Osteocyte (in vitro differentiated cells): ENCODE data around the gene PRRG3. TPM values are rescaled to one million over a fixed set of nuclear protein-coding genes. Genes with fewer than 3 reads are reported as not detected.

ENCODE experiments used
- DNase-seq: peaks from one replicate; pipeline ENCODE4 v3.0.0; 2021; ENCODE audit warnings: mixed read lengths; ENCODE audit not compliant: unreplicated experiment; ENCODE audit errors: extremely low spot score
- H3K27ac Mint-ChIP-seq: one replicate; pipeline ENCODE4 v1.8.0; 2021; ENCODE audit warnings: mild to moderate bottlenecking, mixed read lengths; ENCODE audit not compliant: unreplicated experiment
- H3K27me3 Mint-ChIP-seq: one replicate; pipeline ENCODE4 v1.8.0; 2021; ENCODE audit warnings: mixed read lengths; ENCODE audit not compliant: unreplicated experiment
- H3K36me3 Mint-ChIP-seq: one replicate; pipeline ENCODE4 v1.8.0; 2021; ENCODE audit warnings: mixed read lengths; ENCODE audit not compliant: unreplicated experiment
- H3K4me1 Mint-ChIP-seq: one replicate; pipeline ENCODE4 v1.8.0; 2021; ENCODE audit warnings: mixed read lengths; ENCODE audit not compliant: unreplicated experiment
- H3K4me3 Mint-ChIP-seq: one replicate; pipeline ENCODE4 v1.8.0; 2021; ENCODE audit warnings: mild to moderate bottlenecking, moderate library complexity, mixed read lengths; ENCODE audit not compliant: unreplicated experiment
- H3K9me3 Mint-ChIP-seq: one replicate; pipeline ENCODE4 v1.8.0; 2021; ENCODE audit warnings: mixed read lengths; ENCODE audit not compliant: unreplicated experiment
- CTCF ChIP-seq: fragments of 200-600 bp; sonication (generic); IDR thresholded peaks from 2 replicates; pipeline ENCODE4 v1.5.0; 2021; ENCODE audit warnings: antibody characterized with exemption, mild to moderate bottlenecking, moderate library complexity
- total RNA-seq: library from RNA; stranded (reverse); gene quantifications from 2 replicates; pipeline ENCODE4 v1.2.1, GENCODE V29; 2021

The PRRG3 gene
- total RNA-seq, 1 donor from 2014 or later: not detected

DNA sequence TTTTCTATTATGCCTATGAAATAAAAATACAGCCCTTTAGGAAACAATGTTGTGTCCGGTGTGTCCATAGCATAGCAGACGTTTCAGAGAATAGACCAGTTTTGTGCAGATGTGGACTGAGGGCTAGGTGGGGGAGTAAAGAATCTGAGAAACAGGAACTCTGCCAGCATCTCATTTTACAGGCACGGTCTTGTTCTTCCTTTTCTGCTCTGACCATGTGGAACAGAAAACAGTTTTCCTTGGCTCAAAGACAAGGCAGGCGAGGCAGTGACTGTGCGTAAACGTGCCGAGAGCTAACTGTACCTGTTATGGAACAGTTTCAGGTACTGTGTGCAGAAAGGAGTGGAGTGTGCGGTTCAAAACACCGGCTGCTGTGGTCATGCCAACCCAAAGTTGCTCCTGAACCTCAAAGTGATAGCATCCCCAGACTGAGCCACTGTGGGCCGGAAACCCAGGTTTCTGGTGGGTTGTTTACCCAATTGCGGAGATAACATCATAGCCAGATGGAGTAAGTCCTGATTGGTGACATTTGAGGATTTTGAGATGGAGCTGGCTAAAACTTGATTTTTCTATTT lies 59.5 kb downstream of the PRRG3 start:
- peak; percentile 73 for DNase-seq
- Mint-ChIP-seq H3K27me3 (no peaks in the 10 kb centered on the region), H3K27ac (no peak overlapping the region), H3K9me3 (peaks cover 26% of the 10 kb centered on the region), H3K4me3 (no peak overlapping the region), H3K36me3 (no peaks in the 10 kb centered on the region), H3K4me1 (no peaks in the 10 kb centered on the region)
- TF ChIP-seq CTCF: no peak

Other genes starting within 250 kb of the PRRG3 start
- gene PASD1, start 131.8 kb upstream of the PRRG3 start, total RNA-seq: not detected in 2 replicates
- not detected in 2 replicates for gene FATE1, start 20.6 kb downstream of the PRRG3 start, total RNA-seq
- gene CNGA2, start 39.3 kb downstream of the PRRG3 start, total RNA-seq: not detected in 2 replicates
- not detected in 2 replicates for gene MAGEA4, start 217.4 kb downstream of the PRRG3 start, total RNA-seq